ENCODE measurements around the gene TPRX2. TPM values are rescaled to one million over a fixed set of nuclear protein-coding genes. Genes with fewer than 3 reads are reported as not detected.

Gene TPRX2
- total RNA-seq, 1 experiment from 2014 or later, result not detected

- no peak overlapping the region for H2AFZ ChIP-seq (ENCODE audit: low read length)
- H3K4me2 ChIP-seq (ENCODE audit: low read length), result no peak overlapping the region
- no peak for ATAC-seq
Measured at GRCh38 chr19:47881757-47882156, 22.7 kb downstream of the TPRX2 start.

DNA sequence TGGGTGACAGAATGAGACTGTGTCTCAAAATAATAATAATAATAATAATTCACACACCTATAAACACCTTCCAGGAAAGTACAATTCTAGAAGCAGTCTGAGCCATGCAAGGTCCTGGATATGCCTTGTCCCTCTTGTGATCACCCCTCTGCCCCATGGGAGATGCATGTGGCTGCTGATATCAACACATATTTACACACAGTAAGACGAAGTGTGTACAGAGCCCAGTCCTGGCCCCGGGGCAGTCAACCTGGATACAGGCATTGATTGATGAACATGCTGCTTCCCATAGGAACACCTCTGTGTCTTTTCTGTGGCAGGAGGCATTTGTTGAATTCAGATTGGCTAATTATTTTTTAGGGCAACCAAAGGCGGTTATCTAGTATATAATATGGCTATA, 23.9 kb downstream of the TPRX2 start:
- H3K4me1 ChIP-seq (ENCODE audit: insufficient read depth, low read length), result no peaks in the 10 kb centered on the region
- H2AFZ ChIP-seq (ENCODE audit: low read length), result no peak overlapping the region
- H3K36me3 ChIP-seq (ENCODE audit: low read depth, low read length), result no peaks in the 10 kb centered on the region
- H3K9me3 ChIP-seq (ENCODE audit: low read length), result no peaks in the 10 kb centered on the region
- CTCF ChIA-PET, result no interaction called here
- H3K4me3 ChIP-seq (ENCODE audit: low read length), result no peak overlapping the region
- intact Hi-C loops (cut with micrococcal nuclease), result no loop called here
- ATAC-seq (no peak), DNase-seq (no peak)
- H3K27ac ChIP-seq (ENCODE audit: low read length), result no peak overlapping the region
- H3F3A ChIP-seq (ENCODE audit: low read length, unreplicated experiment), result no peaks in the 10 kb centered on the region
- peaks cover 15% of the 10 kb centered on the region for H3K27me3 ChIP-seq (ENCODE audit: low read length)
- POLR2A ChIA-PET (ENCODE audit: unreplicated experiment), result no interaction called here
- BruUV-seq (replicated peaks), result no TSS peak
- no peaks in the 10 kb centered on the region for H3K9me2 ChIP-seq (replicated peaks; ENCODE audit: low read length)
- no peaks in the 10 kb centered on the region for H3K79me2 ChIP-seq (ENCODE audit: low read length)
- no peaks in the 10 kb centered on the region for H4K20me1 ChIP-seq (ENCODE audit: low read length)
- H3K9ac ChIP-seq (ENCODE audit: low read length), result no peak overlapping the region
- TF ChIP-seq CTCF (conservative IDR thresholded peaks at IDR 0.05; ENCODE audit: low read depth, low read length) (no peak), EZH2phosphoT487 (IDR thresholded peaks at IDR 0.05; ENCODE audit: borderline replicate concordance, low read length) (no peak), EZH2 (IDR thresholded peaks at IDR 0.05; ENCODE audit: low read length, unreplicated experiment) (no peak)
- H3K4me2 ChIP-seq (ENCODE audit: low read length), result no peak overlapping the region

More at GRCh38 chr19:47881757-47882156, 22.7 kb downstream of the TPRX2 start:
- no peaks in the 10 kb centered on the region for H4K20me1 ChIP-seq (ENCODE audit: low read length)
- no peak for DNase-seq
- no peaks in the 10 kb centered on the region for H3K9me2 ChIP-seq (replicated peaks; ENCODE audit: low read length)
- H3K36me3 ChIP-seq (ENCODE audit: low read depth, low read length), result no peaks in the 10 kb centered on the region
- no TSS peak for BruUV-seq (replicated peaks)
- H3K9ac ChIP-seq (ENCODE audit: low read length), result no peak overlapping the region
- peaks cover 12% of the 10 kb centered on the region for H3K27me3 ChIP-seq (ENCODE audit: low read length)
- no peaks in the 10 kb centered on the region for H3F3A ChIP-seq (ENCODE audit: low read length, unreplicated experiment)
- ChIA-PET CTCF (no interaction called here), POLR2A (ENCODE audit: unreplicated experiment) (no interaction called here)
- H3K27ac ChIP-seq (ENCODE audit: low read length), result no peak overlapping the region
- no peak overlapping the region for H3K4me3 ChIP-seq (ENCODE audit: low read length)
- H3K4me1 ChIP-seq (ENCODE audit: insufficient read depth, low read length), result no peaks in the 10 kb centered on the region
- H3K9me3 ChIP-seq (ENCODE audit: low read length), result no peaks in the 10 kb centered on the region
- TF ChIP-seq EZH2 (IDR thresholded peaks at IDR 0.05; ENCODE audit: low read length, unreplicated experiment), result no peak
- TF ChIP-seq EZH2phosphoT487 (IDR thresholded peaks at IDR 0.05; ENCODE audit: borderline replicate concordance, low read length), result no peak
- no peak for TF ChIP-seq CTCF (conservative IDR thresholded peaks at IDR 0.05; ENCODE audit: low read depth, low read length)
- H3K79me2 ChIP-seq (ENCODE audit: low read length), result no peaks in the 10 kb centered on the region
- intact Hi-C loops (cut with micrococcal nuclease), result no loop called here

DNA sequence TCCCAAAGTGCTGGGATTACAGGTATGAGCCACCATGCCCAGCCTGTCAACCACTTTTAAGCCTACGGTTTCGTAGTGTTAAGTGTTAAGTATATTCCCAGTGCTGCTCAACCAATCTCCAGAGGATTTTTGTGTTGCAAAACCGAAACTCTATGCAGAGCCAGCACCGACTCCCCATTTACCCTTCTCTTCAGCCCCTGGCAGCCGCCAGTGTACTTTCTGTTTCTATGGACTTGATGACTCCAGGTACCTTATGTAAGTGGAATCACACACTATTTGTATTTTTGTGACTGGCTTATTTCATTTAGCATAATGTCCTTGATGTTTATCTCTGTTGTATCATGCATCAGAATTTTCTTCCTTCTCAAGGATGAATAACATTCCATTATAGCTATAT, 26.0 kb downstream of the TPRX2 start:
- H3K27ac ChIP-seq (ENCODE audit: low read length), result no peak overlapping the region
- H2AFZ ChIP-seq (ENCODE audit: low read length), result no peak overlapping the region
- no peak for DNase-seq
- H4K20me1 ChIP-seq (ENCODE audit: low read length), result no peaks in the 10 kb centered on the region
- no peak for ATAC-seq
- H3K27me3 ChIP-seq (ENCODE audit: low read length), result peaks cover 15% of the 10 kb centered on the region
- no peak overlapping the region for H3K4me3 ChIP-seq (ENCODE audit: low read length)
- no TSS peak for BruUV-seq (replicated peaks)
- H3K9ac ChIP-seq (ENCODE audit: low read length), result no peak overlapping the region
- intact Hi-C loops (cut with micrococcal nuclease), result no loop called here
- no peaks in the 10 kb centered on the region for H3K79me2 ChIP-seq (ENCODE audit: low read length)
- no peaks in the 10 kb centered on the region for H3K9me2 ChIP-seq (replicated peaks; ENCODE audit: low read length)
- H3F3A ChIP-seq (ENCODE audit: low read length, unreplicated experiment), result no peaks in the 10 kb centered on the region
- CTCF ChIA-PET, result no interaction called here
- H3K36me3 ChIP-seq (ENCODE audit: low read depth, low read length), result no peaks in the 10 kb centered on the region
- POLR2A ChIA-PET (ENCODE audit: unreplicated experiment), result no interaction called here
- H3K4me1 ChIP-seq (ENCODE audit: insufficient read depth, low read length), result no peaks in the 10 kb centered on the region
- no peak for TF ChIP-seq CTCF (conservative IDR thresholded peaks at IDR 0.05; ENCODE audit: low read depth, low read length)
- H3K4me2 ChIP-seq (ENCODE audit: low read length), result no peak overlapping the region
- no peaks in the 10 kb centered on the region for H3K9me3 ChIP-seq (ENCODE audit: low read length)

All from PC-3 (cell line).